Fibroblast of upper back skin (primary cell): ENCODE results near the gene CBX8.
A peak's percentile ranks its signal among the peaks of the same experiment; 100 is the strongest.

Source experiments
- DNase-seq: peaks from one replicate; pipeline ENCODE4 v3.0.0-alpha.2; 2013

Gene CBX8

DNA sequence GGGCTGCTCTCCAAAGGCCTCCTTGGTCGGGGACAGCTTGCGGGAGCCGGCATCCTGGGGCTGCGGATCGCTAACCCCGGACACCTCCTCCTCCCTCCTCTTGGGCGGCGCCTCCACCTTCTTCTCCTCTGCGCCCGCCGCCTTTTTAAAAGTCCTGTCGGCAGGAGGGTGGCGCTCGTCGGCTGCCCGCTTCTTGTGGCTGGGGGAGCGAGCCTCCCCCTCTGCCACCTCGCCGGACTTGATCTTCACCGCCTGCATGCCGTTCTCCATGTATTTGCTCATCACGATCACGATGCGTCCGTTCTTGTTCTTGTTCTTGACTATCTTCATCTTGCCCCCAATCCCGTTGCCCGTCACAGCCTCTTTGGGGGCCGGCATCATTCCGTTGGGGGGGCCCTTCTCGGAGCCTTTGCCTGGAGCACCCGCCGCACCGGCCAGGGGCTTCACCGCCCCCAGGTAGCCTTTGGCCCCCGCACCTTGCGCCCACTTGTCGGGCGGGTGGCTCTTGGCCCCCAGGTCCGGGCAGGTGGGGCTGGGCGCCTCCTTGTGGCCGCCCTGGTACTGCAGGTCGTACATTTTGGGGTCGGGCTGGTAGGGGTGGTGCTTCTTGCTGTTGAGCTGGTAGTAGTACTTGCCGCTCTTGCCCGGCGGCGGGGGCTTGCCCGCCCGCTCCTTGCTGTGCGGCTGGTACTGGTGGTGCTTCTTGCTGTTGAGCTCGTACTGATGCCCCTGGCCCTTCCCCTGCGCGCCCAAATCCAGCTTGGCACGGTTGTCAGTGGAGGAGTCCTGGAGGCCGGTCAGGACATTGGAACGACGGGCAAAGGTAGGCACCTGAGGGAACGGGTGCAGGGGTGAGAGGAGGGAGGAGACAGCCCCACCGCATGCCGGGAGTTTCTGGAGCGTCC is 37.9 kb upstream of the CBX8 start:
- no peak for DNase-seq

DNA sequence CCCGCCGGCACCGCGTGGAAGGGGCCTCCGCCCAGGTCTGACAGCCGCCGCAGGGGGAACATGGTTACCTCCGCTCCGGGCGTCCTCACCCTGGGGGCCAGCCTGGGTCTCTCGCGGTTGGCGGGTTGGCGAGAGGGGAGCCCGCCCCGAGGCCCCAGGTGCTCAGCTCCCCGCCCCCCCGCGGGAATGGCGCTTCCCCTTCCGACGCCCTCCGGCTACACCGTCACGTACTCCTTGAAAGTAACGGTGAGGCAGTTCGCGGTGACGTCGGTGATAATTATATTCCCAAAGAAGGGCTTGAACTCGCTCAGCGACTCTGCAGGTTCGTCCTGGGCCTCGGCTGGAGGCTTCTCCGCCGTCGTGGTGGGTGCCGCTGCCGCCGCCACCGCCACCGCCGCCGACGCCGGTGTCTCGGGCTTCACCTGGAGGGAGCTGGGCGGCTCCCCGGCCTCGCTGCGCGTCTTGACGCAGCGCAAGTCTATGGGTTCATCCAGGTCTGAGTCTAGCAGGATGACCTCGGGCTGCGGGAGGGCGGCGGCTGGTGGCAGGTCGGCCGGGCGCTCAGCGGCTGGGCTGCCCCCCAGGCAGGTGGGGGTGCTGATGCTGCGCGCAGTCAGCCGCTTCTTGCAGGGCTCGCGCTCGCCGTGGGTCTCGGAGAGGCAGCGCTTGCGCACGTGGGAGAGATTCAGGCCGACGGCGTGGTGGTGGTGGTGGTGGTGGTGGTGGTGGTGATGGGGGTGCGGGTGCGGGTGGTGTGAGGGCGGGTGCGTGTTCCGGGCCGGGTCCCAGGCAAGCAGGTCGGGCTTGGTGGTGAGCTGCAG is 37.1 kb upstream of the CBX8 start:
- no peak for DNase-seq

DNA sequence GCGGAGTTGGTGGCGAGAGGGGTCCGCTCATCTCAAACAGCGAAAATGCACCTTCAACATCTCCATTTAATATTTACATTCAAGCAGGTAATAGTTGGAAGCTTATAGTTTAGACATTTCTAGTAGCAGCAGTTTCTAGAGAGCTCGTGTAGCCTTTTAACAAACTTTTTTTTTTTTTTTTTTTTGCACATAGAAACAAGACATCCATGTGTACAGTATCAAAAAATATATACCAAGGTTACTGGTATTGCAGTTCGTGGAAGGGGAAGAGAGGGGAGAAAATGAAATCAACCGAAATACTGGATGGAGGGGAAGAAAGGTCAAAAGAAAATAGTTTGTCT is 36.2 kb upstream of the CBX8 start:
- DNase-seq = no peak

DNA sequence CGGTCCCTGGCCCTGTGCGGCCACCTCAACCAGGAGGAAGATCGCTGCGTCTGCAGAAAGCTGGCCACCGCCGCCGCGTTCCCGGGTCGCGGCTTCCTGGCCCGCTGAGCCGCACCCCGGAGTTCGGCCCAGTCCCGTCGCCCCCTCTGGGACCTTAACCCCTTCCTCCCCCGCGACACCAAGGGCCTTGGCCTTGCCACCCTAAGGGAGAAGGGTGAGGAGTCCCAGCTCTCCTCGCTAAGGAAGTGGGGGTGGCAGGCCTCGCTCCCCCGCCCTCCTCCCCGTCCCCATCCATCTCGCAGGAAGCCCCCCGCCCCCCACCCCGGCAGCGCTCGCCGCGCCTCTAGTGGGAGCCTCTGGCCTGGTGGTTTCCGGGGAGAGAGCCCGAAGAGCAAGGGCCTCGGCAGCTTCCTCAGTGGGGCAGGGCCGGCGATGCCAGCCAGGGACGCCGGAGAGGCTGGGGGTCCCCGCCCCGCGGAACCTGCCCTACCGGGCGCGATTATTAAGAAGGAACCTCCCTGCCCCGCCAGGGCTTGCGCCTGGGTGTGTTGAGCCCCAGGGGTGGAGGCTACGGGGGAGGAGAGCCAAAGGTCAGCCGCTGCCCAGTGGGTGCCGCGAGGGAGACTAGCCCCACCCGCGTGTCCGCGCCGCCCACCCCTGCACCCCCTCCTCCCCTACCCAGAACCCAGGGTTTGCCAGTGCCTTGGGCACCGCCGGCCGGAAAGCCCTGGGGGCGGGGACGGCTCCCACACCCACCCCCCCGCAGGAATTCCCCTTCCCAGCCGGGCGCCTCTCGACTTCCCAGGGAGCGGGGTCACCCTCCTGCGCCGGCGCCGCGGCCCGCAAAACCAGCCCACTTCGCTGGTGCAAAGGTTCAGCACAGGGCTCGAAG is 35.6 kb upstream of the CBX8 start:
- DNase-seq = no peak

DNA sequence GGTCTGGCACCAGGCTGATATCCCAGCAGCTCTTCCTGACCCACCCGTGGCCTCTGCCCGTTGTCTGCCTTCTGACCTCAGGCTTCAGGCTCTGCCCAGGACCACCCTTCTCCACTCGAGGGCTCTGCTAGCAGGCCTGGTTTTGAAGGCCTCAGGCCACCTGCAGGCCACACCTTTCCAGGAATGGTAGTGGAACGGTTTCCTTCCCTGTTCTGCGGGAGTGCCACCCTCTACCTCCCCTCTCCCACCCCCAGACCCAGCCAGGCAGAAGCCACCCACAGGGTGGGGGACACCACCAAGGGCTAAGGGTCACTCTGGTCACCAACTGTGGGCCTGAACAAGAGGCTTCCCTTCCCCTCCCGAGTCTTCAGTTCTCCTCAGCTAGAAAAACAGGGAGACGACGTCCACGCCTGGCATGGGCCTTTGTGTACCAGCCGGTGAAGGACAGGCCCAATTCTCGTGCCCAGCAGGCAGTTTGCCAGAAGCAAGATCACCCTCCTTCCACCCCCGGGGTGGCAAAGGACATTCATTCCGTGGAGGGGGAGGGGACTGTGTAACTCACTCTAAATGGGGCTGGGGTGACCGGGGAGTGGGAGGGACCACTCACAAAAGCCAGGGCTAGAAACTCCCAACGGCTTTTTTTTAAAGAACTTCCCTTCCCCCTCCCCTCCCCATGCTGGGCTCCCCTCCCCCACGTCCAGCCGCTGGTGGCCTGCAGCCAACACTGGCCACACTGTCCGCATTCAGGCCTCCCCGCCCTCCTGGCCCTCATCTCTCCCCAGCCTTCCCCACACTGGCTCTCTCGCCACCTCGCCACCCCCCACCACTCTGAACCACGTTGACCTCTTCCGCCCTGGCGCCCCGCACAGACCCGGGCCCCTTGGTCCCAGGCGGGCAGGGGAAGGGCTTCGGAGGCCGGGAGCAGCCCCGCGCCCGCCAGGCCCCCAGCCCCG is 34.7 kb upstream of the CBX8 start:
- DNase-seq = no peak

DNA sequence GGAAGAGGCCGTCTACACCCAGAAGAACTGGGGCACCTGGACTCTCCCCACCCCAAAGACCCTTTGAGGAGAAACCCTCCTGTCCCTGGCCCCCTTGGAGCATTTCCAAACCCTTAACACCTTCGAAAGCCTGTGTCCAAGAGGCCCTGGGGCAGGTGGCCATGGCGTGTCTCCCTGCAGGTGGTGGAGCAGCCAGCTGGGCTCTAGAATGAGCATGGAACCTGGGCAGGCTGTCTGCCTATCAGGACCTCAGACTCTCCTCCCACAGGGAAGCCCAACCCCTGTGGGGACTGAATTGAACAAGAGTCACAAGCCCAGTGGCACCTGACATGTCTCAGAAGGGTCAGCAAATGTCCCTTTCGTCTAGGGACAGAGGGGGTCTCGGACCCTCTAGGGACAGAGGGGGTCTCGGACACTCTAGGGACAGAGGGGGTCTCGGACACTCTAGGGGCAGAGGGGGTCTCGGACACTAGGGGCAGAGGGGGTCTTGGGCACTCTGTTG is 33.9 kb upstream of the CBX8 start:
- DNase-seq = no peak

DNA sequence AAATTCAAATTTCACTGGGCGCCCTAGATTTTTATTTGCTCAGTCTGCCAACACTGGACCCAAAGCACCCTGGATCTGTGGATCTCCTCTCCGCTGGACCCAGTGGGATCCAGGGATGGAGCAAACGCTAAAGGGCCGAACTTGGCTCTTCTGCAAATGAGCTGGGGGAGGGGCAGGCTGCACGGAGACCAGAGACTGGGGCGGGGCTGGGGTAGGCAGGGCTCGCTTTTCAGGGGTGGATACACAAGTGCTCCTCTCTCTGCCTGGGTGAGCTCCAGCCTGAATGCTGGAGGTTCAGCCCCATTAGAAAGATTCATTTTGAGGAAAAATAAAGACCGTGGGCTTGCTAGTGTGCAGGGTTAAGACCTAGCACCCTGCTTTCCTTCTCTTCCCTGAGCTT is 33.4 kb upstream of the CBX8 start:
- DNase-seq = no peak

DNA sequence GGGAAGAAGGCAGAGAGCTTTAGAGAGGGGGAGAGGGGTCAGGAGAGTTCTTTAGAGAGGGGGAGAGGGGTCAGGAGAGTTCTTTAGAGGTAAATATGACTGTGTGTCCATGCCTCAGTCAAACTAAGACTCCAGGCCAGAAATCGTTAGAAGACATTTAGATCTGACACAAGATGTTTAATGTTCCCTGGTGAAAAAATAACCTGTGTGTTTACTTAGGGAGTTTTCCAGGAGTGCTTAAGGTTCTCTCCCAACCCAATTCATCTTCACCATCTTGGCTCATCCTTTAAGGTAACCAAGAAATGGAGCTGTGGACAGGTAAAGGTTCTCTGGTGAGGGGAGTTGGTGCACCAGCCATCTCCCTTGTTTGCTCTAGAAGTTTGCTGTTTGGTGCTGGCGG is 32.6 kb upstream of the CBX8 start:
- no peak for DNase-seq

DNA sequence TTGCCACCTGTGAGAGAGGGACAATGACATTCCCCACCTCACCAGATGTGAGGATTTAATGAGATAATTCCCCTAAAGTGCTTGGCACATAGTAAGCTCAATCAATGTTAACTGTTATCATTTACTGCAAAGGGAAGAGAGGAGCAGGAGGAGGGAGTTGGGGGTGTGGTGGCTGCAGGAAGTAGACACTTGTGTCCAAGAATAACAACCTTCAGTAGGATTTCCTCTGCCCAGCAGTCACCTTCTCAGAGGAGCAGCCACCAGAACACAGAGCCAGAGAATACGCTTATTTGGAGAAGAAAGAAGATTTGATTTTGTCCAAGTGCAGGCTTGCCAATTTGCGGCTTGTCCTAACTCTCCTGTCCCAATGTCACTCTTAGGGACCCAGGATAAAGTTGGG is 32.1 kb upstream of the CBX8 start:
- DNase-seq = no peak

DNA sequence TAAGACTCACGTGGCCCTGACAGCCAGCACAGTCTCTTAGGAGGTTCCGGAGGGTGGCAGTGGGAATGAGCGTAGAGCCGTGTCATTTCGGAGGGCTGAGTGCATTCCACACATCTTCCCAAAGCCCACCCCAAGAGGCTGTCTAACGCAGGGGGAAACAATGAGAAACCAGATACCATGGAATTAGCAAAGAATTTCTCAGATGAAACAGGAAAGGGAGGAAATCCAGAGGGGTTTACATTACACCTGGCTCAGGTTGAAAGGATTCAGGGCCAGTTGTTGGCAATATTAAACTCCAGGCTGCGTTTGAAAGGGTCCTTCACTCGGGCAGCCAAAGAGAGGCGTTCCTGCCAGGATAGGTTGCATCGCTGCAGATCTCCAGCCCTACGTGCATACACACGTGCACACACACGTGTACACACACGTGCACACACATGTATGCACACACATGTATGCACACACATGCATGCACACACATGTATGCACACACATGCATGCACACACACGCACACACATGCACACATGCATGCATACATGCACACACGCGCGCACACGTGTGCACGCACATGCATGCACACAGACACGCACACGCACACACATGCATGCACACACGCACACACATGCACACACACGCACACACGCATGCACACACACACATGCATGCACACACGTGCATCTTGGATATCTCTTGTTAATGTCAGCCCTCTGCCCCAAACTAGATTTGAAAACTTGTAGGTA is 30.1 kb upstream of the CBX8 start:
- no peak for DNase-seq

DNA sequence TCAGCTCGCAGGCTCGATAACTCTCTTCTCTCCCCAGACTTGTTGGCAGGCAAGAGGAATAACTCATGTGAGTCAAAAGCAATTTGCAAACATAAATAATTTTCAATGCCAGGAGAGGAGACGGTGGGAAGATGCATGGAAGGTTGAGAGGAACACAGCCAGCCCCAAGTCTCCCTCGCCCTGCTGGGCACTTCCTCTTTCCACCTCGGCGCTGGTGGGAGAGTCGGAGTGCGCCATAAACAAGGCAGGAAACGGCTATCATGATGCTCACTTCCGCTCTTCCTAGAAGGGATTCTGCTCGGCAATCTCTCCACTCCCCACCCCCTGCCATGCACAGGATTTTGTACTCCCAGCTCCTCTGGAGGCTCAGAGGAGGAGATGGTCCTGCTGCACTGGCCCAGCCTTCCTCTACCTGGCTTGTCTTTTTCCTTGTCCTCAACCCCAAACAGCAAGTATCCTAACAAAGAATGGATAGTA is 29.4 kb upstream of the CBX8 start:
- peak; percentile 41 for DNase-seq

DNA sequence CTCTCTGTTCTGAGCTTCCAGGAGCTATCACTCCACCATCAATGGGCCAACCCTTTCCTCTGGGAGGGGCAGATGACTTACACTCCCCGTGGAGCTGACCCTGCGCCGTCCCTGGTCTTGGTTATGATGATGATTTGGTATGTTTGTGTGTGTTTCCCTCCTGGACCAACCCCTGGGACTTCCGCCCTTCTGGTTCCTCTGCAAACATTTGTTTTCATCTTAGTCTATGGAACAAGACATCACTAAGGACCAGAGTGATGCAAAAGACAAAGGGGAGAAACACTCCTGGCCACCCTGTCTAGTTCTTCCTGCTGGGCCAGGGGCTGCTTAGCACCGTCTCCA is 28.7 kb upstream of the CBX8 start:
- DNase-seq = no peak

DNA sequence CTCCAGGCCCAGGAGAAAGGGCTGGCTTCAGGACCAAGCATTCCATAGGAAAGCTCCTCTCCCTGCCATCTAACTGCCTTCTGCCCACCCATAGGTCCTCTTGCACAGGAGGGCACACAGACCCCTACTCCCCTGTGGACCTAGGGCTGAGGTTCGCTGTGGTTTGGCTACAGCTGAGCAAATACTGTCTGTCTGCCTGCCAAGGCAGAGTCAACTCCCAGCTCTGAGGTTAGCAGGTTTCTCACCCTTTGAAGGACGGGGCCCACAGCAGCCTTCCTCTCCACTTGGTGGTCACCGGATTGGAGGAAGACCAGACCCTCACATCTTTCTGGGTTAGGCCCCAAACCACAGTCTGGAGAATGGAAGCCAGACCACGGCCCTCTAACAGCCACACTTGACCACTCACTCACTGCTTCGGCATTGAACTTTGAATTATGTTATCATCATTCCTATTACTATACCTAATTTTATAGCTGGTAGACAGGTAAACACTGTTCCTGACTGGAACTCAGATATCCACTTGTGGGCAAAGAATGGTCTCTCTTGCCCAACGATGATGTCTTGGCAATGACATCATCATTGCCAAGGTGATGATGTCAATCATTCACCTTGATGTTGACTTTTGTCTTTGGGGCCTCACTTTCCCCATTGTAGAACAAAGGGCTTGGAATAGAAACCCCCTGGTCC is 28.2 kb upstream of the CBX8 start:
- DNase-seq = no peak

DNA sequence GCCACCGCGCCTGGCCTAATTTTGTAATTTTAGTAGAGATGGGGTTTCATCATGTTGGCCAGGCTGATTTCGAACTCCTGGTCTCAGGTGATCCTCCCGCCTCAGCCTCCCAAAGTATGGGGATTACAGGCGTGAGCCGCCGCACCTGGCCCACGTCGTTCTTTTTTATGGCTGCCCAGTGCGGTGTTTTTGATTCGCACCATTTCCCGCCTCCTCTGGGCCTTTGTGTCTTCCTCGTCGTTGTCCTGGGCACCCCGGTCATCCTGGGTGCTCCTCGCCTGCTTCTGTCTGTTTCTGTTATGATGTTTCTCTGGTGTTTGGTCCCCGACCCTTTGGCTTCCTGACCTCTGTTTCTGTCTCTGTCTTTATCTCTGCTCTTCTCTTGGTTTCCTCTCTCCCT is 27.4 kb upstream of the CBX8 start:
- DNase-seq = no peak

DNA sequence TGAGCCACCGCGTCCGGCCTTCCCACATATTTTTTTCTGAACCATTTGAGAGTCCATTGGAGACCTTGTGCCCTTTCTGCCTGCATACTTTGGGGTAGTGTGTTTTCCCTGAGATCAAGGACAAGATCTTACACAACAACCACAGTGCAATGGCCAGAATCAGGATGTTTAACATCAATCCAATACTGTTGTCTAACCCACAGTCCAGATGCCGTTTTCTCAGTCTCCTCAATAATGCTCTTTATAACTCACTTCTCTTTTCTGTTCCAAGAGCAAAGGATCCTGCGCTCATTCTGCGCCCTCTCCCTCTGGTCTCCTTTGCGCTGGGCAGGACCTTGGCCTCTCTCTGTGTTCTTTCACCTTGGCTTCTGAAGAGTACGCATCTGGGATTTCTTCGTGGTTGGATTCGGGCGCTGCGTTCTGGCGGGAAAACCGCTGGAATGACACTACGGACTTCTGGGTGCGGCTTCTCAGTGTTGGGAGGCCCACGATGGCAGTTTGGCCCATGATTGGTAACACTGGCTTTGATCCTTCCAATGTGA is 25.8 kb upstream of the CBX8 start:
- DNase-seq = no peak

DNA sequence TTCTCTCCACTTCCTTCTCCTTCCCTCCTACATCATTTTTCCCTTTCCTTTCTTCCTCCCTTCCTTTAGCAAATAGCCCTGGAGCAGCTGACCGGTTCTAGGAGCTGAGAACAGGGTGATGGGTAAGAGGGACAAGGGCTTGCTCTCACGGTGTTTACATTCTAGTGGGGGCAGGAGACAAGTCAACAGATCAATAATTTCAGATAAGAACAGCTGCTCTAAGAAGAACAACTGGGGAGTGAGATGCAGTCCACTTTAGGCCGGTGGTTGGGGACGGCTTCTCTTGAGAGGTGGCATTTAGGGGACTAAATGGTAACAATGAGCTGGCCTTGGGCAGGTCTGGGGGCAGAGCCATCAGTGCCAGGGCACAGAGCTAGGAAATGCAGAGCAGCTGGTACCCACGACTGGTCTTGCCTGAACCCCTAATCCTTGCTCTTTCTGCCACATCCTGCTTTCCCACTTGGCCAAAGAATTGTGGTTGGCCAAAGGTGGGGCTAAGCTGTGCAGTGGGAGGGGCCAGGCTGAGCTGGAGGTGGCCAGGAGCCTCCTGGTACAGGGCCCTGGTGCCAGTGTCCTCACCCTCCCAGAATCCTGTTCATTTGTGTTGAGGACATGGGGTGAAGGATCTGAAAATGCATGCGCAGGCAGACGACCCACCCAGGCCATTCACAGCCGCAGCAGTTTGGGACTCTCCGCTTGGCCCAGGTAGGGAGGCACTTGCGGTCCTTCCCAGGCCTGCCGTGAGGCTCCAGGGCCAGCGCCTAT is 24.6 kb upstream of the CBX8 start:
- no peak for DNase-seq

DNA sequence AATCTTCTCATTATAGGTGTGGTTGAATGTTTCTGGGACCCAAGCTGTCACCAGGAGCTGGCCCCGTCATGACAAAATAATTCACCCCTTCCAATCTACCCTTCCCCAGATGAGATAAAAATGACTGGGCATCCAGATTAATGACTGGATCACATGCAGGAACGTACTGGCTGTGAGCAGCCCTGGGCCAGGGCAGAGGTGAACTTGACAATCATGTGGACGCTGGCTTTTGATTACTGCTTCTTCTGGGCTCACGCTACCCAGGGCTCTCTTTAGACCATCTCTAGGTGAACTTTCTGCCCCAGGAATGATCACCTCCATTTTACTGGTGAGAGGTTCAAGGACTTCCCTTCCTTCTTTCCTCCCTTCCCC is 24.1 kb upstream of the CBX8 start:
- DNase-seq = no peak

DNA sequence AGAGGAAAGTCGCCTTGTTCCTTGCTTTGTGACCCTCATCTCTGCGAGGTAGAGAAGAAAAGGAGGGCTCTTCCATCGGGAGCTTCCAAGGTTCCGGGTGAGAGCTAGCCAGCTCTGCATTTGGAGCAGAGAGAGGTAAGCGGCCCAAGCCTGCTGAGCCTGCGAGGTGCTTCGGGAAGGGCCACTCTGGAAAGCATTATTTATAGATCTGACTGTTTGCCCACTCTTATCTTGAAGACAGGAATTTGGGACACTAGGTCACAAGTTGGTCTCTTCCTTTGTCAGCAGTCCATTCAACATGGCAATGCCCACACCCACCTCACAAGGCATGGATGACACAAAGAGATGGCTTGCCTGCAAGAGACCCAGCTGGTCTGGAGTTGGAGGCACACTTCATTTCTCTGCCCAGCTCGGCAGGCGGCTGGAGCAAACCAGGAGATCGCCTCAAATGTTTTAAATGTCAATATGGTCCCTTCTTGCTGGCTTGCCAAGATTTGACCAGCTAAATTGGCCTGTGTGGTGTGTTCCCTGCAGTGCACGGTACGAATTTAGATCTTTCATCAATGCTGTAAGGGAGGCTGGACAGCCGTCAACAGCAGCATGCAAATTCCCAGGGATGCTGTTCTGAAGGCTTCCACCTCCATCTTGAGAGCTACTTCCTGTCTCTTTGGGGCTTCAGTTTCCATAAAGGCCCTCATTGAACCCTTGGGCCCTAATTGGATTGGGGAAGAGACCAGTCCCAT is 22.8 kb upstream of the CBX8 start:
- DNase-seq = no peak

DNA sequence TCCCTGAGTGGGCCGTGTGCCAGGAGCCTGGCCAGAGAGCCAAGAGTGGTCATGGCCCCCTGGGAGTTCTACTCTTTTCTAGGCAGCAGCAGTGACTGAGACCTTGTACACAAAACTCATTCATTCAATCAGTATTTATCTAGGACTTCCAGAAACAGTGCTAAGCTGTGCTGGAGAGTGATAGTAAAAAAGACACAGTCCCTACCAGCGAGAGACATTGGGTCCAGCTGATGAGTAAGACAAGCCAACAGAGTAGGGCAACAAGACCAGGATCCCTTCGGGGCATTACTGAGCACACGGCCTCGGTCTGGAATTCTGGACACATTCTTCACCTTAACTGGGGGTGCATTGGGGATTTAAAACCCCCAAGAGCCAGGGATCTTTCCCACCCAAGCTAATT is 22.2 kb upstream of the CBX8 start:
- DNase-seq = no peak
